GM23338 (cell line): ENCODE measurements around the gene EPHA5.

Experiments
- CTCF ChIP-seq, 2 experiments: fragments of 200-600 bp in 1 of 2; sonication (generic) in 1 of 2; conservative IDR thresholded peaks; 2 replicates each; pipeline versions ENCODE4 v1.5.1 to v1.6.1; 2016 to 2017; ENCODE audit warnings: antibody characterized with exemption in 2 of 2, low read depth in 2 of 2, mild to moderate bottlenecking in 2 of 2, moderate library complexity in 1 of 2
- EZH2 ChIP-seq: fragments of 200-600 bp; sonication (generic); IDR thresholded peaks from one replicate; pipeline ENCODE4 v1.8.0; 2017; ENCODE audit warnings: antibody characterized with exemption, mild to moderate bottlenecking, low read depth; ENCODE audit not compliant: unreplicated experiment
- TF ChIP-seq, protein P1 (sequence below): IDR thresholded peaks from 2 replicates; pipeline ENCODE4 v1.6.1; 2016; ENCODE audit warnings: antibody characterized with exemption

GRCh38 chr4:65670020-65670330 lies 314 bp downstream of the EPHA5 start:
- TF ChIP-seq CTCF (conservative IDR thresholded peaks at IDR 0.05; ENCODE audit: low read depth in 2 of 2) (no peak), EZH2 (peak; percentile 18)
- TF ChIP-seq, protein P1, sequence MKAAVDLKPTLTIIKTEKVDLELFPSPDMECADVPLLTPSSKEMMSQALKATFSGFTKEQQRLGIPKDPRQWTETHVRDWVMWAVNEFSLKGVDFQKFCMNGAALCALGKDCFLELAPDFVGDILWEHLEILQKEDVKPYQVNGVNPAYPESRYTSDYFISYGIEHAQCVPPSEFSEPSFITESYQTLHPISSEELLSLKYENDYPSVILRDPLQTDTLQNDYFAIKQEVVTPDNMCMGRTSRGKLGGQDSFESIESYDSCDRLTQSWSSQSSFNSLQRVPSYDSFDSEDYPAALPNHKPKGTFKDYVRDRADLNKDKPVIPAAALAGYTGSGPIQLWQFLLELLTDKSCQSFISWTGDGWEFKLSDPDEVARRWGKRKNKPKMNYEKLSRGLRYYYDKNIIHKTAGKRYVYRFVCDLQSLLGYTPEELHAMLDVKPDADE = no peak
